Measurements from ENCODE around the gene TMEM92.

DNA sequence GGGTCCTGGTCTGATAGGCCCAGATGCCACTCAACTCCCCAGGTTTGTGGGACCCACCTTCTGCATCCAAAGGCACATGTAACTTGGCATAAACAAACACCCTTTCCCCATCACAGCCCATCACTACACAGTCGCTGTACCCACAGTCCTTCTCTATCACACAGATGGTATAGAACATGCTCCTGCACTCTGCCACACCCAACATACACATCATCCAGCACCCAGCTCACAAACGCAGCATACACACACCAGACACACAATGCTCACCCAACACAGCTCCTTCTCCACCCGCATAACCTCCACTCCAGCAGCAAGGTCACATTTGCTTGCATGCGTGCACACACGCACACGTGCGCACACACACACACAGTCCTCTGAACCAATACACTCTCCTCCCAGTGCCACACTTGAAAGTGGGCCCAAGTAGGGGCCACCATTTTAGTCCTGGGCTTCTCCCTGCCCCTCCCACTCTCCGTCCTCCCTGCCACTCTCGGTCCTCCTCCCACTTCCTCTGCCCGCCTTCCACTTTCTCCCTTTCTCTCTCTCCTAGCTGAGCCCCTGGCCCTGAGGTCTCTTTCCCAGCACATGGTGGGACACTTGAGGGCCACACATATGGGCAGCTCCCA lies 8.5 kb upstream of the TMEM92 start:
- TF ChIP-seq POLR2AphosphoS5 (IDR thresholded peaks at IDR 0.05; ENCODE audit: low read depth, low read length) (no peak), TAF1 (IDR thresholded peaks at IDR 0.05; ENCODE audit: borderline replicate concordance, insufficient read depth, low read length) (no peak), FOXP2 (optimal IDR thresholded peaks at IDR 0.05; ENCODE audit: borderline replicate concordance, extremely low read depth, extremely low read length, insufficient read depth) (no peak)
- TF ChIP-seq, protein P1, sequence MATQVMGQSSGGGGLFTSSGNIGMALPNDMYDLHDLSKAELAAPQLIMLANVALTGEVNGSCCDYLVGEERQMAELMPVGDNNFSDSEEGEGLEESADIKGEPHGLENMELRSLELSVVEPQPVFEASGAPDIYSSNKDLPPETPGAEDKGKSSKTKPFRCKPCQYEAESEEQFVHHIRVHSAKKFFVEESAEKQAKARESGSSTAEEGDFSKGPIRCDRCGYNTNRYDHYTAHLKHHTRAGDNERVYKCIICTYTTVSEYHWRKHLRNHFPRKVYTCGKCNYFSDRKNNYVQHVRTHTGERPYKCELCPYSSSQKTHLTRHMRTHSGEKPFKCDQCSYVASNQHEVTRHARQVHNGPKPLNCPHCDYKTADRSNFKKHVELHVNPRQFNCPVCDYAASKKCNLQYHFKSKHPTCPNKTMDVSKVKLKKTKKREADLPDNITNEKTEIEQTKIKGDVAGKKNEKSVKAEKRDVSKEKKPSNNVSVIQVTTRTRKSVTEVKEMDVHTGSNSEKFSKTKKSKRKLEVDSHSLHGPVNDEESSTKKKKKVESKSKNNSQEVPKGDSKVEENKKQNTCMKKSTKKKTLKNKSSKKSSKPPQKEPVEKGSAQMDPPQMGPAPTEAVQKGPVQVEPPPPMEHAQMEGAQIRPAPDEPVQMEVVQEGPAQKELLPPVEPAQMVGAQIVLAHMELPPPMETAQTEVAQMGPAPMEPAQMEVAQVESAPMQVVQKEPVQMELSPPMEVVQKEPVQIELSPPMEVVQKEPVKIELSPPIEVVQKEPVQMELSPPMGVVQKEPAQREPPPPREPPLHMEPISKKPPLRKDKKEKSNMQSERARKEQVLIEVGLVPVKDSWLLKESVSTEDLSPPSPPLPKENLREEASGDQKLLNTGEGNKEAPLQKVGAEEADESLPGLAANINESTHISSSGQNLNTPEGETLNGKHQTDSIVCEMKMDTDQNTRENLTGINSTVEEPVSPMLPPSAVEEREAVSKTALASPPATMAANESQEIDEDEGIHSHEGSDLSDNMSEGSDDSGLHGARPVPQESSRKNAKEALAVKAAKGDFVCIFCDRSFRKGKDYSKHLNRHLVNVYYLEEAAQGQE (IDR thresholded peaks at IDR 0.05; ENCODE audit: insufficient read depth in 1 of 2, low read depth in 2 of 2, low read length in 2 of 2), result no peak
